ENCODE measurements around the gene MISP. TPM values are rescaled to one million over a fixed set of nuclear protein-coding genes. Genes with fewer than 3 reads are reported as not detected.

The MISP gene
- total and polyA plus RNA-seq, 2 experiments from 2014 or later, result 43.7 to 50.9 TPM

- H3K79me2 ChIP-seq, result peaks cover 14% of the 10 kb centered on the region
- H3K9me2 ChIP-seq (replicated peaks; ENCODE audit: insufficient read depth), result no peaks in the 10 kb centered on the region
- peak overlapping the region; percentile 69 for H3K27ac ChIP-seq
- TF ChIP-seq CTCF (IDR thresholded peaks at IDR 0.05; ENCODE audit: poor library complexity) (no peak), EZH2phosphoT487 (IDR thresholded peaks at IDR 0.05; ENCODE audit: low read depth, severe bottlenecking, unreplicated experiment) (no peak), EZH2 (IDR thresholded peaks at IDR 0.05; ENCODE audit: borderline replicate concordance) (no peak)
- 71% methylated on average over 11 of the region's 11 CpGs for WGBS (ENCODE audit: low lambda C conversion rate, missing lambda C conversion rate)
- no peaks in the 10 kb centered on the region for H3K36me3 ChIP-seq (replicated peaks; ENCODE audit: insufficient read depth, low read depth)
- peaks cover 16% of the 10 kb centered on the region for H3K4me1 ChIP-seq (ENCODE audit: insufficient read depth)
- H3K27me3 ChIP-seq, result no peaks in the 10 kb centered on the region
- H2AFZ ChIP-seq, result peak overlapping the region; percentile 64
- no peak for DNase-seq (ENCODE audit: low spot score)
- H3K4me2 ChIP-seq, result no peak overlapping the region
- H3K9me3 ChIP-seq (ENCODE audit: low read depth), result no peaks in the 10 kb centered on the region
- H4K20me1 ChIP-seq (ENCODE audit: insufficient read depth, poor library complexity, severe bottlenecking), result no peaks in the 10 kb centered on the region
- H3K4me3 ChIP-seq, result no peak overlapping the region
Measured at GRCh38 chr19:788686-788982, 37.7 kb downstream of the MISP start.

GRCh38 chr19:788983-789700, 38.2 kb downstream of the MISP start:
- Histone ChIP-seq H3K27me3 (no peaks in the 10 kb centered on the region), H3K4me2 (peak overlapping the region; percentile 46), H3K4me3 (no peak overlapping the region), H2AFZ (peak overlapping the region; percentile 64), H3K9me2 (replicated peaks; ENCODE audit: insufficient read depth) (no peaks in the 10 kb centered on the region), H3K4me1 (ENCODE audit: insufficient read depth) (peaks cover 16% of the 10 kb centered on the region), H3K36me3 (replicated peaks; ENCODE audit: insufficient read depth, low read depth) (no peaks in the 10 kb centered on the region), H4K20me1 (ENCODE audit: insufficient read depth, poor library complexity, severe bottlenecking) (no peaks in the 10 kb centered on the region), H3K27ac (peak overlapping the region; percentile 69), H3K9me3 (ENCODE audit: low read depth) (no peaks in the 10 kb centered on the region), H3K79me2 (peaks cover 9% of the 10 kb centered on the region)
- WGBS (ENCODE audit: low lambda C conversion rate, missing lambda C conversion rate), result 35% methylated on average over 33 of the region's 33 CpGs
- TF ChIP-seq EZH2phosphoT487 (IDR thresholded peaks at IDR 0.05; ENCODE audit: low read depth, severe bottlenecking, unreplicated experiment), result no peak
- TF ChIP-seq CTCF (IDR thresholded peaks at IDR 0.05; ENCODE audit: poor library complexity), result no peak
- no peak for TF ChIP-seq EZH2 (IDR thresholded peaks at IDR 0.05; ENCODE audit: borderline replicate concordance)
- no peak for DNase-seq (ENCODE audit: low spot score)

- Histone ChIP-seq H3K27ac (peak overlapping the region; percentile 69), H2AFZ (peak overlapping the region; percentile 64), H3K4me3 (no peak overlapping the region), H3K4me2 (peak overlapping the region; percentile 46), H3K9me2 (replicated peaks; ENCODE audit: insufficient read depth) (no peaks in the 10 kb centered on the region), H4K20me1 (ENCODE audit: insufficient read depth, poor library complexity, severe bottlenecking) (no peaks in the 10 kb centered on the region), H3K27me3 (no peaks in the 10 kb centered on the region), H3K36me3 (replicated peaks; ENCODE audit: insufficient read depth, low read depth) (no peaks in the 10 kb centered on the region), H3K9me3 (ENCODE audit: low read depth) (no peaks in the 10 kb centered on the region), H3K79me2 (peaks cover 4% of the 10 kb centered on the region), H3K4me1 (ENCODE audit: insufficient read depth) (peaks cover 16% of the 10 kb centered on the region)
- no peak for TF ChIP-seq EZH2 (IDR thresholded peaks at IDR 0.05; ENCODE audit: borderline replicate concordance)
- no peak for TF ChIP-seq CTCF (IDR thresholded peaks at IDR 0.05; ENCODE audit: poor library complexity)
- WGBS (ENCODE audit: low lambda C conversion rate, missing lambda C conversion rate), result 87% methylated on average over 9 of the region's 9 CpGs
- DNase-seq (ENCODE audit: low spot score), result no peak
Measured at GRCh38 chr19:789701-790060, 38.8 kb downstream of the MISP start.

Measured in hepatocyte (in vitro differentiated cells).